ENCODE measurements around the gene FKRP. TPM values are rescaled to one million over a fixed set of nuclear protein-coding genes. Genes with fewer than 3 reads are reported as not detected.
A peak's percentile ranks its signal among the peaks of the same experiment; 100 is the strongest.
"Not testable (repeated sequence)": the region's sequence is repeated elsewhere in the genome, so short reads cannot be mapped to it uniquely, and the experiment has no call there.

FKRP gene
- total RNA-seq, 1 donor from 2014 or later, result 25.2 TPM

DNA sequence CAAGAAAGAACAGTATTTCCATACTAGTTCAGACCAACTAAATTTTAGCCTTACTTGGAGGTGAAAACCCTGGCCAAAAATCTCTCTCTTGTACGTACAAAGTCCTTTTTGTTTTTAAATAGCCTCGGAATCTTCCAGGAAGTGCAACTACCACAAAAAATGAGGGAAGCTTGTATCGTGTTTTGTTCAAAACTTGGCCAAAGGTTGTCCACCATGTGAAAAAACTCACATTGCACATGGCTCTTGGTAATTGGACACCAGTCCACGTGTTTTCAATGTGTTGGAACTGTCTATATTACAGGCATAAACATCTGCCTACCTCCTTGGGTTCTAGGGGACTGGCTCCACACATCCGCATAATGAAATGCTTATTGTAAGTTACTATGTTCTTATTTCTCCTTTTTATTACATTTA, 15.6 kb downstream of the FKRP start:
- no peak overlapping the region for H3K4me3 Mint-ChIP-seq (ENCODE audit: unreplicated experiment)
- H3K9me3 Mint-ChIP-seq (ENCODE audit: low read depth), result no peaks in the 10 kb centered on the region
- no peak overlapping the region for H3K27ac Mint-ChIP-seq (ENCODE audit: unreplicated experiment)
- H3K4me1 Mint-ChIP-seq (ENCODE audit: low read depth), result peaks cover 20% of the 10 kb centered on the region
- TF ChIP-seq, protein P1, sequence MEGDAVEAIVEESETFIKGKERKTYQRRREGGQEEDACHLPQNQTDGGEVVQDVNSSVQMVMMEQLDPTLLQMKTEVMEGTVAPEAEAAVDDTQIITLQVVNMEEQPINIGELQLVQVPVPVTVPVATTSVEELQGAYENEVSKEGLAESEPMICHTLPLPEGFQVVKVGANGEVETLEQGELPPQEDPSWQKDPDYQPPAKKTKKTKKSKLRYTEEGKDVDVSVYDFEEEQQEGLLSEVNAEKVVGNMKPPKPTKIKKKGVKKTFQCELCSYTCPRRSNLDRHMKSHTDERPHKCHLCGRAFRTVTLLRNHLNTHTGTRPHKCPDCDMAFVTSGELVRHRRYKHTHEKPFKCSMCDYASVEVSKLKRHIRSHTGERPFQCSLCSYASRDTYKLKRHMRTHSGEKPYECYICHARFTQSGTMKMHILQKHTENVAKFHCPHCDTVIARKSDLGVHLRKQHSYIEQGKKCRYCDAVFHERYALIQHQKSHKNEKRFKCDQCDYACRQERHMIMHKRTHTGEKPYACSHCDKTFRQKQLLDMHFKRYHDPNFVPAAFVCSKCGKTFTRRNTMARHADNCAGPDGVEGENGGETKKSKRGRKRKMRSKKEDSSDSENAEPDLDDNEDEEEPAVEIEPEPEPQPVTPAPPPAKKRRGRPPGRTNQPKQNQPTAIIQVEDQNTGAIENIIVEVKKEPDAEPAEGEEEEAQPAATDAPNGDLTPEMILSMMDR (IDR thresholded peaks at IDR 0.05), result no peak
- DNase-seq (ENCODE audit: low spot score), result no peak
- no peaks in the 10 kb centered on the region for H3K27me3 Mint-ChIP-seq (ENCODE audit: low read depth)
- H3K36me3 Mint-ChIP-seq (ENCODE audit: low read depth), result no peaks in the 10 kb centered on the region

DNA sequence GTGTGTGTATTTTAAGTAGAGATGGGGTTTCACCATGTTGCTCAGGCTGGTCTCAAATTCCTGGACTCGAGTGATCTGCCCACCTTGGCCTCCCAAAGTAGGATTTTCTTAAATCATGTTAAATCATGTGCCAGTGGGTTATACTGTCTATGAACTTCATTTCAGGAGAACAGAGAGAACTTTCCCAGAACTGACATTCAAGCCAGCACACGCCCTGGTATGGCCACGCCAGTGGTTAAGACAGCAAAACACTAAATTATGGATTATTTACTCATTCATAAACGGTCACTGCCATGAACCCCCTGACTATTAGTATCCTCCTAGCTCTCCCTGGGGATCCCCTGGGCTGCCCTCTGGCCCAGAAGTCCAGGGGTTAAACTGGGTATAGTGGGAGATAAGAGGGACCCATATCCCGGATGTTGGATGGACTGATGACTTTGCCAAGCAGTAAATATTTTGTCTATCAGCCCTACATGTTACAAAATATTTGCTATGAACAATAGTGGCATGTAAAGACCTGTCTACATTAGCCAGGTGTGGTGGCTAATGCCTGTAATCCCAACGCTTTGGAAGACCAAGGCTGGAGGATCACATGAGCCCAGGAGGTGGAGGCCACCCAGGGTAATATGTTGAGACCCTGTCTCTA, 16.5 kb downstream of the FKRP start:
- H3K27me3 Mint-ChIP-seq (ENCODE audit: low read depth), result no peaks in the 10 kb centered on the region
- no peak overlapping the region for H3K27ac Mint-ChIP-seq (ENCODE audit: unreplicated experiment)
- DNase-seq (ENCODE audit: low spot score), result no peak
- peaks cover 20% of the 10 kb centered on the region for H3K4me1 Mint-ChIP-seq (ENCODE audit: low read depth)
- no peak overlapping the region for H3K4me3 Mint-ChIP-seq (ENCODE audit: unreplicated experiment)
- H3K9me3 Mint-ChIP-seq (ENCODE audit: low read depth), result no peaks in the 10 kb centered on the region
- TF ChIP-seq, protein P1 (IDR thresholded peaks at IDR 0.05), result no peak
- H3K36me3 Mint-ChIP-seq (ENCODE audit: low read depth), result peaks cover 2% of the 10 kb centered on the region

DNA sequence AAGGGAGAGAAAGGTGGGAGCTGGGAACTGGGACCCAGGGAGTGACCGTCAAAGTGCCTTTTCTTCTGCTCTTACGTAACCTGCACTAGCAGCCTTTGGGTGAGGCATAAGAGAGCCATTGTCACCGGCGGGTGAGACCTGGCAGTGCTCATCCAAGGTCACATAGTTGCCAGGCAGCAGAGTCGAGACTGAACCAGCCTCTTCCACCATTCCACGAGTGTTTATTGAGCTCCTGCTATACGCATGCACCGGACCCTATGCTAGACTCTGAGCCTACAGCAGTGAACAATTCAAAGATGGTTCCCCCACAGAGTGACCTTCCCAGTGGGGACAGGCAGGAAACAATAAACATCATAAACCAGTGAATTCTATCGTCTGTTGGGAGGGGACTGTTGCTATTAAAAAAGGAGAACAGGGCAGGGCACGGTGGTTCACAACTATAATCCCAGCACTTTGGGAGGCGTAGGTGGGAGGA, 19.0 kb downstream of the FKRP start:
- no peak for DNase-seq (ENCODE audit: low spot score)
- Mint-ChIP-seq H3K27me3 (ENCODE audit: low read depth) (no peaks in the 10 kb centered on the region), H3K4me3 (ENCODE audit: unreplicated experiment) (no peak overlapping the region), H3K4me1 (ENCODE audit: low read depth) (peaks cover 25% of the 10 kb centered on the region), H3K36me3 (ENCODE audit: low read depth) (peaks cover 2% of the 10 kb centered on the region), H3K27ac (ENCODE audit: unreplicated experiment) (peak overlapping the region; percentile 8), H3K9me3 (ENCODE audit: low read depth) (no peaks in the 10 kb centered on the region)
- TF ChIP-seq, protein P1 (IDR thresholded peaks at IDR 0.05), result no peak

DNA sequence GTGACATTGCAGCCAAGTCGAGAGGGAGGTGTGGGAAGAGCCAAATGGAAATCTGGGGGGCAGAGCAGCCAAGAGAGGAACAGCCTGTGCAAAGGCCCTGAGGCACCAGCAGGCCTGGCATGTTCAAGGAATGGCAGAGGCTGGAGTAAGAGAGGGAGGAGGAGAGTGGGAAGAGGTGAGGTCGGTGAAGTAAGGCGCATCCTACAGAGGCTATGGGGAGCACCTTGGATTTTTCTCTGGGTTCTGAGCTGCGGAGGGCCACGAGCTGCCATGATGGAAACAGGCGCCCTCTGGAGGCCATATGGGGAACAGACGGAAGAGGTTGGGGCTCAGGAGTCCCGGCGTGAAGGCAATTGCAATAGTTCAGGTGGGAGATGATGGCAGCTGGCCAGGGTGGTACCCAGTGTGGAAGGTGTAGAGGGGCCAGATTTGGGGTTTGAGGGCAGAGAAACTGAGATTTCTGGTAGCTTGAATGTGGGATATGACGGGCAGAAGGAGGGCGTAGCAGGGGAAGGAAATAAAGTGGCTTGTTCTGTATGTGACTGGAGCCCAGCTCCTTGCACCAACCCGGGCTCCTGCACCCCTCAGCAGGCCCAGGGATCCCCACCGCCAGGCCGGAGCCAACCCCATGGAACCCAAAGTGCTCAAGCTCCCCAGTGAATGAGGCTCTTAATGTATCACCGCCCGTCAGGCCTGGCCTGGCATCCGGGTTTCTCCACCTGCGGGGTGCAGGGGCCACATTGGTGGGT, 20.9 kb downstream of the FKRP start:
- Mint-ChIP-seq H3K27me3 (ENCODE audit: low read depth) (no peaks in the 10 kb centered on the region), H3K36me3 (ENCODE audit: low read depth) (peaks cover 4% of the 10 kb centered on the region), H3K4me1 (ENCODE audit: low read depth) (peaks cover 14% of the 10 kb centered on the region), H3K9me3 (ENCODE audit: low read depth) (no peaks in the 10 kb centered on the region), H3K27ac (ENCODE audit: unreplicated experiment) (no peak overlapping the region), H3K4me3 (ENCODE audit: unreplicated experiment) (no peak overlapping the region)
- DNase-seq (ENCODE audit: low spot score), result no peak
- TF ChIP-seq, protein P1 (IDR thresholded peaks at IDR 0.05), result peak; percentile 78

DNA sequence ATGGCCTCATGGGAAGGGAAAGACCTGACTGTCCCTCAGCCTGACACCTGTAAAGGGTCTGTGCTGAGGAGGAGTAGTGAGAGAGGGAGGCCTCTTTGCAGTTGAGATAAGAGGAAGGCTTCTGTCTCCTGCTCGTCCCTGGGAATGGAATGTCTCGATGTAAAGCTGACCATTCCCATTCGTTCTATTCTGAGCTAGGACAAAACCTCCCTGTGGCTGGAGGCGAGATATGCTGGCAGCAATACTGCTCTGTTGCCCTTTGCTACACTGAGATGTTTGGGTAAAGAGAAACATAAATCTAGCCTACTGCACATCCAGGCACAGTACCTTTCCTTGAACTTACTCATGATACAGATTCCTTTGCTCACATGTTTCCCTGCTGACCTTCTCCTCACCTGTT, 22.9 kb downstream of the FKRP start:
- not testable (repeated sequence) for H3K4me3 Mint-ChIP-seq (ENCODE audit: unreplicated experiment); H3K27me3 Mint-ChIP-seq (ENCODE audit: low read depth); H3K36me3 Mint-ChIP-seq (ENCODE audit: low read depth); DNase-seq (ENCODE audit: low spot score); H3K9me3 Mint-ChIP-seq (ENCODE audit: low read depth)
- H3K4me1 Mint-ChIP-seq (ENCODE audit: low read depth), result peaks cover 14% of the 10 kb centered on the region
- H3K27ac Mint-ChIP-seq (ENCODE audit: unreplicated experiment), result peak overlapping the region; percentile 70

All from chondrocyte (in vitro differentiated cells).